GM21529 (cell line): ENCODE results near the gene HJURP.

Source experiments
- ATAC-seq: cut with Tn5 transposase; IDR thresholded peaks from one replicate; pipeline ENCODE4 v1.9.1; 2021; ENCODE audit not compliant: unreplicated experiment

Gene HJURP

DNA sequence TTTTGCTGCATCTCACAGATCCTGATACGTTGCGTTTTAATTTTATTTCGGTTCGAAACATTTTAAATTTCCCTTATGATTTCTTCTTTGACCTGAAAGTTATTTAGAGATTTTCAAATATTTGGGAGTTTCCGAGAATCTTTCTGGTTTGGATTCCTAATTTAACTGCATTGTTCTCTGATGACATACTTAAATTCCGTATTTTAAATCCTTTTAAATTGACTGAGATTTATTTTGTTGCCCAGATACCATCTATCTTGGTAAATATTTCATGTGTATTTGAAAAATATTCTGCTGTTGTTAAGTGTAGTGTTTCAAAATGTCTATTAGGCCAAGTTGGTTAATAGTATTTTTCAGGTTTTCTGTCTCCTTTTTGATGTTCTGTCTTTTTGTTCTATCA, 38.5 kb downstream of the HJURP start:
- ATAC-seq: no peak

DNA sequence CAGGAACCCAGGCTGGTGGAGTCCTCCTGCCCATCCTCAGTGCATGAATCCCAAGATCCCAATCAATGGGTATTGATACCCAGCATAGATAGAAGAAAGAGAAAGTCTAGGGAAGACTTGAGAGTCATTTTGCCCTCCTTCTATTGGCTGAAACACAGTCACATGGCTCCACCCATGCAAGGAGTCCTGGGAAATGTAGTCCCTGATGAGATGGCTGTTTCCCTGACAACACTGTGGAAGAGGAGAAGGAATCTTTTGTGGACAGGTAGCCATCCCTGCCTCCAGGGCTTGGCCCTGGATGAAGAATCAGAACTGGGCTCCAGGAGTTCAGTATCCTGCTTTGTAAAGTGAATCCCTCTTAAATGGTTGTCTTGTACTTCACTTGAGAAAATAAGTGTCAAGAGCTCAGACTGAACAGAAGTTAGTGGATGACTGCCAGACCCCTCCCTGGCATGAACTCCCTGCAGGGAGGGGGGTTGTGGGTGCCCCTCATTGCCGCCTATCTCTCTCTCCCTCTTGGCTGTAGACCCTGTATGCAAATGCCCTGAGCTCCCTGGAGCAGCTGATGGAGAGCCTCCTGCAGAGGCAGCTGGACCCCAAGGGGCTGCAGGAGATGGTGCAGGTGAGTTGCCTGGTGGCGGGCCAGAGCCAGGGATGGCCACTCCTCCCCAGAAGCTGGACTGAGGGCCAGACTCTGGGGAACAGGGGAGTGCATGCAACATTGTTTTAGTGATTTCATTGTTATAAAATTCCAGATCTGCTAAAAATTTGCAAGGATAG, 40.1 kb downstream of the HJURP start:
- ATAC-seq: no peak

DNA sequence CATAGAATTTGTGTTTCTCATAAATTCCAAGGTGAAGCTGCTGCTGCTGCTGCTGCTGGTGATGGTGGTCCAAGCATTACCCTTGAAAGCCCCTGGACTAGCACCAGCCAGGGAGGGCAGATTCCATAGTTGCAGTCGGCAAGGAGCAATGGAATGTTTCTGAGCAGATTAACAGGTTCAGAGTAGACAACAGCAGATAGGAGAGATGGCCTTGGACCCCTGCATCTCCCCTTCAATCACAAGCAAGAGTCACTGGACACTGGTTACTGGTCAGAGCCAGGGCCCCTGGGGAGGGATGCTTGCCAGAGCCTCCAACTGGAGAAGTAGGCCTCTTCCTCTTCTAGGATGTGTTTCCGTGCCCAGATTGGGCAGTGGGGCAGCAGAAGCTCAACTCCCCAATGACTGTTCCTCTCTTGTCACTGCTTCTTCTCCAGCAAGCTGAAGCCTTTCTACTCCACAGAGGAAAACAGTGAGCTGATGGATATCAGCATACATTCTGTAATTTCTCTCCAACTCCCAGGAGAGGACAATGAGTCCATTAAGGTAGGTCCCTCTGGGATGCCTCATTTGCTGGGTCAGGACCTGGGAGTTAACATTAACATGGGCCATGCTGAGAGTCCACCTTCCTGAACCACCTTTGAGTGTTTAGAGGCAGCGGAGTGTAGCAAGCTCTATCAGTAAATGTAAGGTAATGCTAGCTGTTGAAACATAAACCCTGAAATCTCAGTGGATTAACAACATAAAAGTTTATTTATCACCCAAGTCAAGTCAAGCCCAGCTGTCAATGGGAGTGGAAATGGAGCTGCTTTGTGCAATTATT, 40.9 kb downstream of the HJURP start:
- no peak for ATAC-seq

DNA sequence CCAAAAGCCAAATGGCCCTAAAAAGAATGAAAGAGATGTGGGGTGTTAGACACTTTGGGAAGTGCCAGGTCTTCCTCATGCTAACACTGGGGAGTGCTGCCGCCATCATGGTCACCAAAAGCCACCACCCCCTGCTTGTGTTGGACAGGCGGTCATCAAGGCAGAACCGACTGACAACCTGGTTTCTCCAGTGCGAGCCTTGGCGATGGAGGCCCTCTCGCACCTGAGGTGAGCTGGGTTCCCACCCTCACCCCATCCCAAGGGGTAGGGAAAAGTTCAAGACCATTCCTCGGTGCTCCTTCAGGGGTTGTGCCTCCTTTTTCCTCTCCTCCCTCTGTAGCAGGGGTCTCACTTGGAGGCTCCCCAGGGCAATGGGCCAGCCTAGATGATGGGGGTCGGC, 42.6 kb downstream of the HJURP start:
- no peak for ATAC-seq

DNA sequence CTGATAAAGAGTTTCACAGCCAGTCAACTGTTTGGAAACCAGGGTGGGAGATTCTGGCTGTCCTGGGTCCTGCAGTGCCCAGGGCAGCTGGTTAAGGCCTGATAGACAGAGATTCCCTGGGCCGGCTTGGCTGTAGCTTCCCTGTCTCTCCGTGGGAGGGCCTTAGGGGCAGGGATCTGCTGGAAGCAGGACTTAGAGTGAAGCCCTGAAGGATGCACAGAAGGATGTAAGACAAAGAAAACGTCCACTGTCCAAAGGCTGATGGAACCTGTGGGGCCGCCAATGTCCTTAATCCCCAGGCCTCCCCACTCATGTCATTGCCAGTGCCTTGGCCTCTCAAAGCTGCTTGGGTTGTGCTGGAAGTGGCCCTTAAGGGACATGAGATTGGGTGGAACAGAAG, 43.2 kb downstream of the HJURP start:
- ATAC-seq: no peak

DNA sequence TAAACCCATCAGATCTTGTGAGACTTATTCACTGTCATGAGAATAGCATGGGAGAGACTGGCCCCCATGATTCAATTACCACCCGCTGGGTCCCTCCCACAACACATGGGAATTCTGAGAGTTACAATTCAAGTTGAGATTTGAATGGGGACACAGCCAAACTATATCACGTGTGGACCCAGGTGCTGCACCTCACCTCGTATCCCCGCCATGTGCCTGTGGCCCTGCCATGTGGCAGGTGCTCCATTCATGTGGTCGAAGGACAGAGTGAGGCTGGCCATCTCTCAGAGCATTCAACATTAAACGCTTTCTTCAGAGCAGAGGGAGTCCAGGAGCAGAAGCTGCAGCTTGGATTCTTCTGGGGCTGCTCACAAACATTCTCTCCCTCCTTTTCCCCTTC, 44.0 kb downstream of the HJURP start:
- ATAC-seq: no peak

DNA sequence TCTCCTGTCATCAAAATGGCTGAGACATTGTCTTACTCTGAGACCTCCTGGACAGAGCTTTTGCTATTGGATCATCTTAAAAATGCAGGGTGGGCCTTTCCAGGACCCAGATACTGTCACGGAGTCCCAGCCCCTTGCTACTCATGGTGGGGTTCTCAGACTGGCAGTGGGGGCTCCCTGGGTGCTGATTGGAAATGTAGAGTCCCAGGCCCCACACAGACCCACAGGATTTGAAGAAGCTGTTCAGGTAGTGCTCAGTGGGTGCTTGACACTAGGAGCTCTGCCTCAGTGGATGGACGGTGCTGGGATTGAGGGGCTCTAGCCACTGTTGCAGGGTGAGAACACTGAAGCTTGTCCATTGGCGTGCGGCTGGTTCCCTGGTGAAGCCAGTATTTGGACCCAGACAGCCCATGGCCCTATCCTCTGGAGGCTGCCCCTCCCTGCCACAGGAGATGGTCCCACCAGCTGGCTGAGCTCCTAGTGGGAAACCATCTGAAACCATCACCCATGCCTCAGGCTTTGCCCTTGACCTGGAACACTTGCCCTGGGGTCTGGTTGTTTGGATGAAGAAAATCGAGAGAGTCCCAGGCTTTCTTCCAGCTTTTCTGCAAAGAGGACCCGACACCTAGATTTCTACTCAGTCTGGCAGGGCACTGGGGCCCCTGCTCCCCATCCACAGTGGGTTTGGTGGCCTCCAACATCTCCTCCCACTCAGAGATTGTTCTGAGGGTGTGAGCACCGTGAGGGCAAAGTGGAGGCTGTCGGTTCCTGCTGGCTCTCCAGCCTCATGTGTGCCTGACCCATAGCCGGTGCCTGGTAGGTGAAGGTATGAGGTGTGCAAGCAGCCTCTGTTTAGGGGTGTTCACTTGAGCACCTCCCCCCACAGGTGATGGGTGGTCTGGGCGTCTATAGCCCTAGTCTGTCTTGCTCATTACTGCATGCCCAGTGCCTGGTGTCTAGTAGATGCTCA, 46.1 kb downstream of the HJURP start:
- no peak for ATAC-seq

DNA sequence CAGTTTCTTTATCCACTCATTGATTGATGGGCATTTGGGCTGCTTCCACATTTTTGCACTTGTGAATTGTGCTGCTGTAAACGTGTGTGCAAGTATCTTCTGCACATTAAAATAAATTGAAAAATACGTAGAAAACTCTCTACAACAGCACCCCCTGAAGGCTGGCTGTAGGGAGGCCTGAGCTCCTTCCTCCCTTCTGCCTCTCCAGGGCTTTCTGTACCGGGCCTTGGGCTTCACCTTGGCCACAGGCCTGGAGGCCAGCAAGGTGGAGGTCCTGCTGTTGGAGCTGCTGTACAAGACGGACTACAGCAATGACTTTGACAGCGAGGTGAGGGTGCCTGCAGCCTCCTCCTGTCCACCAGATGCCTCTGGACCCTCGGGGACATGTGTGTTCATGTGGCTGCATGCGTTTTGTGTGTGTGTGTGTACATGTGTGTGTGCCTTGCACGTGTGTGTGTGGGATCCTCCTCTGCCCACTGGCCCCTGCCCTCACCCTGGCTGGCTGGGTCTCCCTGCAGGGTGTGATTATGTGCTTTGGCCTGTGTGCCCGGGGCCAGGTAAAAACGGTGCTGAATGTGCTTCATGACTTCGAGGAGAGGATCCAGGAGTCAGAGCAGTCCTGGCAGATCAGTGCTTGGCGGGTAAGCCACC, 47.0 kb downstream of the HJURP start:
- ATAC-seq: no peak

DNA sequence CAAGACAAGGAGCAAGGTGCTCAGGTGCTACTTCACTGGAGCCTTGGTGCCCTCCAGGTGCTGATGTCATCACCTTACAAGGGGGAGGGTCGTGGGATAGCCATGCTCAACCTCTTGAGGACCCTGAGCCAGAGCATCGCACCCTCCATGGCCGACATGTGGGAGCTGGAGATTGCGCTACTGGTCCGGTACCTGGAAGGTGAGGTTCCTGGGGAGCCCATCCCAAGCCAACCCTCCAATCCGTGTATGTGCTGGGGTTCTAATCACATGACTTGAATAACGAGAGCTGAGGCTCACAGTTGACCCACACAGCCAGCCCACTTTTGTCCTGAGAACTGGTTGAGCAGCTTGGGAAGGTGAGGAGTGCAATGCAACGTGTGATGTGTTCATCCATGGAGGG, 50.3 kb downstream of the HJURP start:
- no peak for ATAC-seq

DNA sequence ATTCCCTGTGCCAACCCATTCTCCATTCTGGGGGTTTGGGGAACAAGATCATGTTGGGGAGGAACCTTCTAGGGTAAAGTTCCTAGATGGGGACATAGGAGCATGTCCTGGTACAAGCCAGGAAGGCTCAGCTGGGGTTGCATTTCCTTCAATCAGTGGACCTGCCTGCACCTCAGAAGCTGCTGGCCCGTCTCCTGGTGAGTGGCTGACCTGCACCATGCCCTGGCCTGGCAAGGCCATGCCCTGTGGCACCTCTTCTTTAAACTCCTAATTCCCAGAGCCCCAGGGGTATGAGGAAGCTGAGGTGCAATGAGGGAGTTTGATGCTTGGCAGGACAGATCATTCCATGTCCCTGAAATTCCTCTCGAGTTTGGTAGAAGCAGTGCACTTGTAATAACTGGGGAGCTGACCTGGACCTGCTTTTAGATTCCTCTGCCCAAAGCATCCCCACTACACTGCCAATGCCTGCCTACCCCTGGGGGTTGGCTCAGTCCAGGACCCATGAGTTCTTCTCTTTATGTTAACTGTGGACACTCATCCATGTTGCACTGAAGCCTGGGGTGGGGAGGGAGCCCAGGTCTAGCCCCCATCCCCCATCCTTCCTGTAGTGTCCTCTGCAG, 50.9 kb downstream of the HJURP start:
- no peak for ATAC-seq

DNA sequence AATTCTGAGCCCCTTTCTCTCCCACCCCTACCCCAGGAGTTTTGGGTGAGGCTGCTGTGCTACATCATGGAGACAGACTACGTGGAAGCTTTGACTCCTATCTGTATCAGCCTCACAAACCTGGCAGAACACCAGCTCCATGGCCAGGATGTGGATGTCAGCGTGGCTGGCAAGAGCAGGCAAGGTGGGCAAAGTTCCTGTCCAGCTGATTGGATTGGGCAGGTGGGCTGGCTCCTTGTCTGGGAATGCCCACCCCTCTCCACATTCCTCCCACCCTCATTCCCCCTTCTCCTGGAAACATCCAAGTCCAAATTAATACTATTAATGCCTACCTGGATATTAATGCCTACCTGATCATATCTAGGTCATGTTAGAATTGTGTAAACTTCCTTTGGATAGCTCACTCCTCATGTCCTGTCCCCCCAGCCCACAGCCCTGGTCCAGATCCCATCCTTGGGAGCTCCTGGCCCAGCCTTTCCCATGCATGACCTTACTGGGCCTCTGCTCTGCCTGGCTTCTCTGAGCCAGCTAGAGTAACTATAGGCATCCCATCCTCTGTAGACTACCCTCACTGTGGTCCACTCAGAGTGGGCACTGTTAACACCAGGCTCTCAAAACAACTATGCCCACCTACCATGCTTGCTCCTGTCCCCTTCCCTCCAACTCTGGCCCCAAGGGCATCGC, 52.1 kb downstream of the HJURP start:
- ATAC-seq: no peak

DNA sequence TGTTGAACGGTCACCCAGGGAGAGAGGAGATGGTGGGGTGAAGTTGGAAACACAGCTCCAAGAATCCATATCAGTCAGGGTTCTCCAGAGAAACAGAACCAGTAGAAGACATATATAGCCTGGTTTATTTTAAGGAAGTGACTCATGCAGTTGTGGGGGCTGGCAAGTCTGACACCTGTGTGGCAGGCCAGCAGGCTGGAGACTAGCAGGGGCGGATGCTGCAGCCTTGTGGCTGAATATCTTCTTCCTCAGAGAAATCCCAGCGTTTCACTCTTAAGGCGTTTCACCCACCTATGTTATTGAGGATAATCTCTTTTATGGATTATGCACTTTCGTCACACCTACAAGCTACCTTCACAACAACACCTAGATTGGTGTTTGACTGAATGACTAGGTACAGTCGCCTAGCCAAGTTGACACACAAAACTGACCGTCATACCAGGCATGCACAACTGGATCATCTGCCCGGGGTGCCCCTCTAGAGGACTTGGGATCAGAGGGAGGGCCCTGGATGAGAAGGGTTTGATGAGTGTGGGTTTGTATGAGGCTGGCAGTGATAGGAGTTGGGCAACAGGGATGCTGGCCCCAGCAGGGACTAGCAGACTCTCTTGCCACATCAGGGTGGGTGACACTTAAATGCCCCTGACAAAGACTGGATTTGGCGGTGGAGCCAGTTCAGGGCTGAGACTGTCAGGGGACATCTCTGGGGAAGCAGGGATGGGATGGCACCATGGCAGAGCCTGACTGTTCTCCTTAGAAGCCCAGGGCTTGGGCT, 52.8 kb downstream of the HJURP start:
- ATAC-seq: peak; percentile 64

DNA sequence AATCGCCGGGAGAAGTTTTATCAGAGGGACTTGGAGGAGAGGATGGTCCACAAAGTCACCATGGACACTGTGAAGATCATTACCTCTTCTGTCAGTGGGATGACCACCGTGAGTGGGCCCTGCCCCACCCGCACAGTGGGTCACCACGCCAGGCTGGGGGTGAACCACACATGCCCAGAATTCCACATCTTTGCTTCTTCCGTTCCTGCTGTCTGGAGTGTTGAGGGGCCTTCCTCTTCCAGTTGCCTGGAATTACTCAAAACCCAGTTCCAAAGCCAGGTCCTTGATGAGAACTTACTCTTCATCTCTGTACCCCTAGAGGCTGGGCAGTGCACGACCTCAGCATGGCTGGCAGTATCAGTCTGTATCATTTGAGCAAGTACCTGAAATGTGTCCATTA, 54.1 kb downstream of the HJURP start:
- no peak for ATAC-seq

DNA sequence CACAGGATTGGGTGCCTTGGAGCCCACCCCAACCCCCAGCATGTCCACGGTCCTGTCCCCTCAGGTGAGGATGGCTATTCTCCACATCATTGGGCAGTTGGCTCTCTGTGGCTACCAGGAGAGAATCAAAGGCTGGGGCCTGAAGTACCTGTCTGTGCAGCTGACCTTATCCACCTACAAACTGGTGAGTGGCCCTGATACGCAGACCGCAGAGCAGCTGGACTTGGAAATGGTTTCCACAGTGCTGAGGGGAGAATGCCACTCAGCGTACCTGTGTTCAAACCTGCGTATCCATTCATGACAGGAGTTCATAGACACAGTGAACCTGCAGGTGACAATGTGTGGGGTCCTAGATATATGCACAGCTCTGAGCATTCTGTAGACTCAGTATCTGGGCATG, 54.6 kb downstream of the HJURP start:
- ATAC-seq: no peak

DNA sequence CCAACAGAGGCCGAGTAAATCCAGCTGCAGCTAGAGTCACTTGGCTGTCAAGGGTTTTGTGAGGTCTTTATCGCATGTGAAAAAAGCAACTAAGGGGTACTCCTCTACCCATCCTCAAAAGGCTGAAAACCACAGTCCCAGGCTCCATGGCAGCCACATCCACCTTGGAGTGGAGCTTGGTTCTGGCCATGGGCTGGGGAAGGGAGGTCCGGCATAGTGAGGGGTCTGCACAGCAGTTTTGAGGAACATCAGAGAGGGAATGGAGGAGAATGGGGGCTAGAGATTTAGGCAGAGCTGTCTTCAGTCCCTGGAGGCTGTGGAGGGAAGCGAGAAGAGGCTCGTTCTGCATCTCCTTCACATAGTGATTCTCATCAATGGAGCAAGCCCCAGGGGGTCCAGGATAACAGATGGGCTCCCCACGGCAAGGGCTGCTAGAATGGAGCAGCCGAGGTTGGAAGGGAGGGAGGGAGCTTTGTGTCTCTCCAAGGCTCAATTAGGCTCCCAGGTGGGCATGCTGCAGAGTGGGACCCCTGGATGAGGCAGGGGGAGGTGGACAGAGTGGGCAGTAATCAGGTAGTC, 55.2 kb downstream of the HJURP start:
- no peak for ATAC-seq

DNA sequence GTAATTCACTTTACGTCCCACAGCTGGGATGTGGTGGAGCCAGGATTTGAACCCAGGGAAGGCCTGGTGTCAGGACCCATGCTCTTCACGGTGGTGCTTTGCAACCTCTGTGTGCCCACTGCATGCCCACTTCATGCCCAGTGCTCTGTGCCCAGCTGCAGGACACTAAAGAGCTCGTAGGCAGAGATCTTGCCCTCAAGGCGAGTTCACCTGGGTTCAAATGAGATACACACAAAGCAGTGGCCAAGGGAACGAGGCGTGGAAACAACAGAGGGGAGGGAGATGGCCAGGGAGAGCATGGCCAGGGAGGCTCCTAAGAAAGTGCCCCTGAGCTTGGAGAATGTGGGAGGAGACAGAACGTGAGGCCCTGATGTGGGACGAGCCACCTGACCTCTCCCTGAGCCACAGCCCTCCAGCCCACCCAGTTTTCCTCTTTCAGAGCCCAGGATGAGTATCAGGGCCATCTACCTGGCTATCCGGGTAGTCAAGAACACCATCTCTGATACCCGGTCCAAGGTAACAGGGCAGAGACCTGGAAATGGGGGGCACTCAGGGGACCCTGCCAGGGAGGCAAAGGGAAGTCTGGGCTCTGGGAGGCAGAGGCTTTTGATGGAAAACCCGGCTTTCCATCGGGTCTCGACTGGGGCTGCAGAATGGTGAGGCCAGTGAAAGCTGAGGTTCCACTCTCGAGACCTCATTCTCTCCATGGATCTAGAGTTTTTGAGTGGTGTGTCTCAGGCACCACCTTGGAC, 55.8 kb downstream of the HJURP start:
- no peak for ATAC-seq

DNA sequence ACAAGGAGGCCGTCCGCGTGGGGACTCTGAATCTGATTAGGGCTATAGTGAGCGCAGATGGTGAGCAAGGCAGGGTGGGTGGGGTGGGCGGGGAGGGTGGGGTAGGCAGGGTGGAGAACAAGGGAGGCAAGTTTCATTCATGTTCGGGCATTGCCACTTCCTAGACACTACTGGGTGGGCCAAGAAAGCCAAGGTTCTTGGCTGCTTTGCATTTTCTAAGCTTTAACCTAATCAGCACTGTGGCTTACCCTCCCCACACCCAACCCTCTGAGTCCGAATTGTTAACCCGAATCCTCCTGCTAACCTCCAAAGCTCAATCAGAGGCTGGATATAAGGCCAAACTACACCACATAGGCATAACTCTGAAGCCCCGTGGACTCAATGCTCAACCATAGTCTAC, 58.1 kb downstream of the HJURP start:
- ATAC-seq: no peak

DNA sequence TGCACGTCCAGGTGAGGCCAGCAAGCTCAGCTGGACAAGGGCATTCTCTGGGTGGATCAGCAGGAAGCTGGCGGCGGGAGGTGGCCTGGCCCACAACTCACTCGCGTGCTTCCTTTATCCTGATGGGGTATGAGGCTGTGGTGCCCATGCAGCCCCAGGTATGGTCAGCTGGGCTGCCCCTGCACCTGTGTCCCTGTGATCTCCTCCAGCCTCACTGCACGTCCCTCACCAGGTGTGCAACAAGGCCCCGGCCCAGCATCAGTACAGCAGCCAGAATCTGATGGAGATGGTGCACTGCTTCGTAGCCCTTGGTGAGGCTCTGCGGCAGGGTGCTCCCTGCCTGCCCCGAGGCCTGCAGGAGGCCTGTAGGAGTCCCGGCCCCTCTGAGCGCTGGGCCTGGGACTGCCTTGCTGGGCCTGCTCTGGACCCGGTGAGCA, 58.6 kb downstream of the HJURP start:
- ATAC-seq: no peak
